ENCODE measurements around the gene UNC13A.

DNA sequence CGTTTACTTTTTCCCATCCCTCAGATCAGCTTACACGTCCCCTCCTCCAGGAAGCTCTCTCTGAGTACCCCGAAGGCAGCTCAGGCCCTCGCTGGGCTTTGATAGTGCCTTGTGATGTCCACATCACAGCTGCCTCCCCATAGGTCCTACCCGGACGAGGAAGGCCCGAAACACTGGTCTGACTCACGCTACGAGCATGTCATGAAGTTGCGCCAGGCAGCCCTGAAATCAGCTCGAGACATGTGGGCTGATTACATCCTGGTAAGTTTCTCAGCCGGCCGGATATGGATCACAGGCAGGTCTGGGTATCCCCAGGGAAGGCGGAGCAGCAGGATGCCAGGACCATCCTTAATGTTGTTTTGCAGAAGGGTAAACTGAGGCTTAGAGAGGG, 128.0 kb downstream of the UNC13A start:
- TF ChIP-seq, protein P1, sequence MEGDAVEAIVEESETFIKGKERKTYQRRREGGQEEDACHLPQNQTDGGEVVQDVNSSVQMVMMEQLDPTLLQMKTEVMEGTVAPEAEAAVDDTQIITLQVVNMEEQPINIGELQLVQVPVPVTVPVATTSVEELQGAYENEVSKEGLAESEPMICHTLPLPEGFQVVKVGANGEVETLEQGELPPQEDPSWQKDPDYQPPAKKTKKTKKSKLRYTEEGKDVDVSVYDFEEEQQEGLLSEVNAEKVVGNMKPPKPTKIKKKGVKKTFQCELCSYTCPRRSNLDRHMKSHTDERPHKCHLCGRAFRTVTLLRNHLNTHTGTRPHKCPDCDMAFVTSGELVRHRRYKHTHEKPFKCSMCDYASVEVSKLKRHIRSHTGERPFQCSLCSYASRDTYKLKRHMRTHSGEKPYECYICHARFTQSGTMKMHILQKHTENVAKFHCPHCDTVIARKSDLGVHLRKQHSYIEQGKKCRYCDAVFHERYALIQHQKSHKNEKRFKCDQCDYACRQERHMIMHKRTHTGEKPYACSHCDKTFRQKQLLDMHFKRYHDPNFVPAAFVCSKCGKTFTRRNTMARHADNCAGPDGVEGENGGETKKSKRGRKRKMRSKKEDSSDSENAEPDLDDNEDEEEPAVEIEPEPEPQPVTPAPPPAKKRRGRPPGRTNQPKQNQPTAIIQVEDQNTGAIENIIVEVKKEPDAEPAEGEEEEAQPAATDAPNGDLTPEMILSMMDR (conservative IDR thresholded peaks at IDR 0.05 in 1 of 2, IDR thresholded peaks at IDR 0.05 in 1 of 2; ENCODE audit: low read depth in 1 of 2, low read length in 2 of 2): no peak
- no peak for TF ChIP-seq EZH2 (IDR thresholded peaks at IDR 0.05; ENCODE audit: low read length, missing control alignments)

All from fibroblast of lung (primary cell).